Choroid plexus epithelial cell (primary cell): ENCODE data around the gene SBF1.

Experiments
- DNase-seq: peaks from one replicate; pipeline ENCODE4 v3.0.0-alpha.2; 2010; ENCODE audit warnings: low read depth
- H3K4me3 ChIP-seq: 2 replicates; pipeline ENCODE4 v1.5.1; 2011; ENCODE audit warnings: low read depth, mild to moderate bottlenecking, control low read depth, low read length, moderate library complexity
- CTCF ChIP-seq: conservative IDR thresholded peaks from 2 replicates; pipeline ENCODE4 v1.5.1; 2011; ENCODE audit warnings: low read depth, mild to moderate bottlenecking, control low read depth, inconsistent platforms, low read length, moderate library complexity

The SBF1 gene

GRCh38 chr22:50423956-50424355, 50.9 kb downstream of the SBF1 start:
- TF ChIP-seq CTCF, result no peak
- DNase-seq, result no peak

GRCh38 chr22:50422961-50423815, 51.6 kb downstream of the SBF1 start:
- DNase-seq, result no peak
- no peak for TF ChIP-seq CTCF
- H3K4me3 ChIP-seq, result no peak overlapping the region

More at GRCh38 chr22:50423956-50424355, 50.9 kb downstream of the SBF1 start:
- H3K4me3 ChIP-seq, result no peak overlapping the region

- H3K4me3 ChIP-seq, result no peak overlapping the region
- TF ChIP-seq CTCF, result no peak
- no peak for DNase-seq
Observed at GRCh38 chr22:50422046-50422445, 52.8 kb downstream of the SBF1 start.

GRCh38 chr22:50420581-50420980, 54.3 kb downstream of the SBF1 start:
- no peak overlapping the region for H3K4me3 ChIP-seq
- TF ChIP-seq CTCF, result no peak
- DNase-seq, result no peak

- no peak overlapping the region for H3K4me3 ChIP-seq
- no peak for DNase-seq
- TF ChIP-seq CTCF, result no peak
Observed at GRCh38 chr22:50420015-50420414, 54.8 kb downstream of the SBF1 start.

GRCh38 chr22:50419116-50419515, 55.7 kb downstream of the SBF1 start:
- no peak for DNase-seq
- no peak overlapping the region for H3K4me3 ChIP-seq

More at GRCh38 chr22:50419116-50419515, 55.7 kb downstream of the SBF1 start:
- TF ChIP-seq CTCF, result no peak
